NCI-H2081 treated with DMSO at 0.1 percent for 48 hours (cell line): ENCODE measurements around the gene HES1.
A peak's percentile ranks its signal among the peaks of the same experiment; 100 is the strongest.

Experiments
- DNase-seq: peaks from one replicate; lab custom pipeline; 2025; lab: John Stamatoyannopoulos, UW

The HES1 gene

GRCh38 chr3:194167480-194168282 lies 31.7 kb downstream of the HES1 start:
- no peak for DNase-seq

DNA sequence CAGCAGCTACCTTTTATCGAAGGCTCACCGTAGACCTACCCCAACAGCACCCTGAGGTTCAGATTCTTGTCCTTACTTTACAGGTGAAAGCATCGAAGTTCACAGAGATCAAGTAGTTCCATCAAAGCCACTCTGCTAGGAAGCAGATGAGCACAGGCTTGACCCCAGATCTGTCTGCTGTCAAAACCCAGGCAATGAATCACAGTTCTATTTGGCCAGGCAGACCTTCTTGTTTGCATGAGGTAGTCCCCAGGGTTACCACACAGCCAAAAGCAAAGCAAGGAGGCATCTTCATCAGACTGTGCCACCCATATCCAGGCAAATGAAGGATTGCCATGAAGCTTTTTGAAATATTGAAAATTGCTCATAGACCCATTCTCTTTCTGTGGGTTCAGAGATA lies 33.0 kb downstream of the HES1 start:
- no peak for DNase-seq

- no peak for DNase-seq
Measured at GRCh38 chr3:194169595-194169994, 33.6 kb downstream of the HES1 start.

- no peak for DNase-seq
Measured at GRCh38 chr3:194170793-194171192, 34.8 kb downstream of the HES1 start.

DNA sequence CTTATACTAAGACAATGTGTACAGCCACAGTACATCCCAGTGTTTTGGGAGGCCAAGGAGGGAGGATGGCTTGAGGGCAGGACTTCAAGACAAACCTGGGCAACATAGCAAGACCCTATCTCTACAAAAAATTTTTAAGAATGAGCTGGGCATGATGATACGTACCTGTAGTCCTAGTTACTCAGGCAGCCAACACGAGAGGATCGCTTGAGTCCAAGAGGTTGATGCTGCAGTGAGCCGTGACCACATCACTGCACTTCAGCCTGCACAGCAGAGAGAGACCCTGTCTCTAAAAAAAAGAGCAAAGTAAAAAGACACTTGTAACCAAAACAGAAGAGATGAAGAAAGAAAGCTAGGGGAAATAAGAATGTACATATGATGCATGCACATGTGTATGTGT lies 38.5 kb downstream of the HES1 start:
- no peak for DNase-seq

GRCh38 chr3:194174980-194175379 lies 39.0 kb downstream of the HES1 start:
- DNase-seq, result no peak

DNA sequence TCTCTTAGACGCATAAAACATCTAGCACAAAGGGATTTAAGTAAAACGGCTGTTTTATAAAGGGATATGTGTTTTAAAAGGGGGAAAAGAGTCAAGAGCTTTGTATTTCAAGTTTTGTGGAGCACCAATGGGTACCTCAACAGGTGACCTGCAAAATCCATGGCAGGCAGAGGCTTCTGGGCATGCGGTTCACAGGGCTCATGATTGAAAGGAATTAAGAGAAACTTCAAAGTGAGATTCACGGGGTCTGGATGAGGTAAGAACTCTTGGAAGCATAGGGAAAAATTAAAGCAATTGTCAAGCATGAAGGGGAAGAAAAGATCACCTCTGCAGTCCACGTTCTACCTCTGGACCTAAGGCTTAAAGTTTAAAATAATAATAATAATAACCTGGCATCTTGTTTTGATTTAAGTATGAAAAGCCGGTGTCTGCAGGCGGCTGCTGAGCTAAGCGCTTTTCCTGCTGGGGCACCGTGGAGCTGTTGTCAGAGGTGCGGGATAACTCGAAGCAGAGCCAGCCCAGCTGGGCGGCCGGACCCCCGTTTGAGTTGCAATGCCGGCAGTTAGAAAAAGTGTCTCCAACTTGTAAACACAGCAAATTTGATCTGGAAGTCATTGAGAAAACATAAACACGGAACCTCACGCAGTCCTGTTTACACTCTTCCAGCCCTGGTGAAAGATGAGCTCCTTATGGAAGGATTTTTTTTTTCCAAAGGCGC lies 40.5 kb downstream of the HES1 start:
- no peak for DNase-seq

GRCh38 chr3:194177141-194177540 lies 41.2 kb downstream of the HES1 start:
- no peak for DNase-seq

GRCh38 chr3:194178128-194178527 lies 42.2 kb downstream of the HES1 start:
- no peak for DNase-seq

DNA sequence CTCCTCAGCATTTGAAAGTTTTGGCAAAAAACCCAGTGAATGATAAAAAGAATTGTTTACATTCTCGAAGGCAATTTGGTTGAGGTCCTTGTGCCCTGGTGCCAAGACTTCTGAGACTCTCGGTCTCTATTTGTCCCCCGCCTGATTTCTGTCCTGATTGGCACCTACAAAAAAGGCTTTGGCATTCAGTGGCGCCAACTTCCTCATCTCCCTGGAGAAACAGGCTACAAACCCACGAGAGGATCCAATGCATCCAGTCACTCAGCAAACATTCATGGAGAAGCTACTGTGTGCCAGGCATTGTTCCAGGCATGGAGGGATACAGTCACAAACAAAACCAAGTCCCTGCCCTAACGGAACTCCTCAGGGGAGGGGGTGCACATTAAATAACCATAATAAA lies 42.7 kb downstream of the HES1 start:
- no peak for DNase-seq

- no peak for DNase-seq
Measured at GRCh38 chr3:194180570-194180969, 44.6 kb downstream of the HES1 start.

DNA sequence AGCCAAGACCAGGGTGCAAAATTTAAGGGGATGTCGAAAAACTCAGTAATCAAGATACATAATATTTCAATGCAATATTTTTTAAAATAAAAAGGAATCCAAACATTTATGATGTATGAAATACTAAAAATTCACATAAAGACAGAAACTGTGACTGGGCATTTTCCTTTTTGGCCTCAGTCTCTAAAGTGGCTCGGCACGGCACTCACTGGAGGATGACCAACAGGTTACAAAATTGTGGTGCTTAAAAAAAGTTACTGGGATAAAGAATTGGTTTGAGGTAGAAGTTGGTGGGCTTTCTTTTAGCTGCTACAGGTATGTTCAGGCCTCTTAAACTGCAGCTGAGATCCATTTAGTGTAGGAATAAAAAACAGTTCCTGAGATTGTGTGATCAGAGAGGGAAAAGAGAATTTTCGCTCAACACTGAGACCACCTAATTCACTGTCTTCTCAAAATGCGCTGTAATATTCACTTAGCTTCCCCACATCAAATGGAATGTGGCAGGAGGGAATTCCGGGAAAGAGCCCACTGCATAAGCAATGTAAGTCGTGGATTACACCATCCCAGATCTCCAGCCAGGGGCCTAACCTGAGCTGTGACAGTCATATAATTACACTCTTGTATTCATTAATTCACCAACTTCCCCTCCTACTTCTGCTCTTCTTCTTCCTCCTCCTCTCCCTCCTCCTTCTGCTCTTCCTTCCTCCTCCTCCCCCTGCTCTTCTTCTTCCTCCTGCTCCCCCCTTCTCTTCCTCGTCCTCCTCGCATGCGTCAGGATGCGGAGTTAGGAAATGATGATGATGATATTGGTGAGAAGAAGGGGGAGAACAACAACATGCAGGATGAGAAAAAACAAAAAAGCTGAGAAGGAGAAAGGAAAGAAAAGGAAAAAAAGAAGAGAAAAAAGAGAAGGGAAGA lies 45.9 kb downstream of the HES1 start:
- no peak for DNase-seq

GRCh38 chr3:194183271-194183670 lies 47.3 kb downstream of the HES1 start:
- DNase-seq, result no peak

GRCh38 chr3:194184265-194184751 lies 48.4 kb downstream of the HES1 start:
- DNase-seq, result peak; percentile 98

DNA sequence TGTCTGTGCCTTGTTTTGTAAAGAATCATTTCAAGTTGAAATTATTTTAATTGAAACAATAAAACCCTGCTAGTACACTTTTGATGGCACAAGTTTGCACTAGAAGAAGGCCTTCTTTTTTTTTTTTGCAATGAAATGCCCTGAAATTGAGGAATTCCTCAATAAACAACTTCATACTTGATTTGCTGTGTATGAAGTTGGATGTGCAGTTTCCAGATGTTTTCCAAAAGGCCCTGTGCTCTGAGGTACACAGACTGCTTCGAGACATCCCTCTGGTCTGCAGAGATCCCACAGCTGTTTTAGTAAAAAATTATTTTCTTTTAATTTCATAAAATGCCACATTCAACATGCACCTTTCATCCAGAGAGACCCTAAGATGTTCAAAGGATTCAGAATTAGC lies 48.9 kb downstream of the HES1 start:
- DNase-seq, result no peak

- no peak for DNase-seq
Measured at GRCh38 chr3:194185221-194185620, 49.3 kb downstream of the HES1 start.

GRCh38 chr3:194187233-194187944 lies 51.4 kb downstream of the HES1 start:
- DNase-seq, result no peak
